ACC112 (cell line): Measurements from ENCODE around the gene IQCM.

ENCODE experiments used
- H2AFZ ChIP-seq: fragments of 200-600 bp; sonication (generic); one replicate; pipeline ENCODE4 v1.6.0; 2017; ENCODE audit warnings: antibody characterized with exemption, low read length; ENCODE audit not compliant: unreplicated experiment
- H3K27ac ChIP-seq: fragments of 200-600 bp; sonication (generic); 2 replicates; pipeline ENCODE4 v1.5.1; 2014; ENCODE audit warnings: low read depth, mild to moderate bottlenecking, antibody characterized with exemption, low read length, moderate library complexity
- H3K27me3 ChIP-seq: fragments of 200-600 bp; sonication (generic); 2 replicates; pipeline ENCODE4 v1.6.1; 2014; ENCODE audit warnings: mild to moderate bottlenecking, antibody characterized with exemption, low read length, moderate library complexity, mixed read lengths; ENCODE audit not compliant: insufficient read depth
- H3K36me3 ChIP-seq: fragments of 200-600 bp; sonication (generic); 2 replicates; pipeline ENCODE4 v1.6.1; 2016; ENCODE audit warnings: mild to moderate bottlenecking, antibody characterized with exemption, low read length, moderate library complexity, mixed read lengths; ENCODE audit not compliant: insufficient read depth
- H3K4me1 ChIP-seq: fragments of 200-600 bp; sonication (generic); one replicate; pipeline ENCODE4 v1.6.1; 2016; ENCODE audit warnings: low read length, mixed read lengths; ENCODE audit not compliant: insufficient read depth, unreplicated experiment, control insufficient read depth
- H3K4me3 ChIP-seq: fragments of 200-600 bp; sonication (generic); 2 replicates; pipeline ENCODE4 v1.5.1; 2014; ENCODE audit warnings: mild to moderate bottlenecking, low read depth, low read length
- H3K79me2 ChIP-seq: fragments of 200-600 bp; sonication (generic); one replicate; pipeline ENCODE4 v1.6.0; 2016; ENCODE audit warnings: low read length; ENCODE audit not compliant: control insufficient read depth, unreplicated experiment, insufficient read depth

The IQCM gene

DNA sequence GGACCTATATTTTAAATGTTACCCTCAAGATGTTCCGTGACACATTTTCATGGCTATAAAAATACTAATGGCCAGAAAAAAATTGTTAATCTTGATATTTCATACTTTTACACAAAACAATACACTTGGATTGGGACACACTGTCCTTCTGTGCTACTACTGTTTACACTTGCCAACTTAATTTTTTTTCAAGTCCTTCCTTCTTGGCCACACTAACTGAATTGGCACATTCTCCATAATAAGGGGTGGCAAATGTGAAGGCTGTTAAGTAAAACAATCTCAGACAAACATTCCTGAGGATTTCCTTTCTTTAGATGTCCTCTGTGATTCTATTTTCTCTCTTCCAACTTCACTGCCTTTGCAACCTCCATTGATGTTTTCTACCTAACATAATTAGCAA, 225.8 kb downstream of the IQCM start:
- Histone ChIP-seq H3K27me3 (no peaks in the 10 kb centered on the region), H3K4me1 (no peaks in the 10 kb centered on the region), H3K27ac (no peak overlapping the region), H2AFZ (no peak overlapping the region), H3K36me3 (no peaks in the 10 kb centered on the region), H3K4me3 (no peak overlapping the region), H3K79me2 (no peaks in the 10 kb centered on the region)

- Histone ChIP-seq H3K36me3 (no peaks in the 10 kb centered on the region), H3K27me3 (no peaks in the 10 kb centered on the region), H2AFZ (no peak overlapping the region), H3K4me1 (no peaks in the 10 kb centered on the region), H3K27ac (no peak overlapping the region), H3K4me3 (no peak overlapping the region), H3K79me2 (no peaks in the 10 kb centered on the region)
Observed at GRCh38 chr4:149584722-149585121, 230.9 kb downstream of the IQCM start.

DNA sequence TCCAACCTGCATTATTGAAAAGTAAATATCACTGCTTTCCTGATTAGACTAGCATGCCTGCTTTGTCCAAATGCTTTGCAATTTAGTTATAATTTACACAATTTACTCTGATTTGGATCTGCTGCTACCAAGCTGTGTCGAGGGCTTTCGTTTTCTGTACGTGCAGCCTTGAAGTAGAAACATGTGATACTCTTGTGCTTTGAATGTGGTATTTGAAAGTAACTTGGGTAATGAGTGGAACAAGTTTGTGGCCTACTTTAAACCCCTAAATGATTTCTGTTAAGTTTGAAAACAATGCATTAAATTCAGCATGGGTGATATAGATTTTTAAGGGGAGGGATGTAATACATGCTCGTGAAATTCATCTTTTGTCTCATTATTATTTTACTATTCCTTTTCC, 240.7 kb downstream of the IQCM start:
- H3K4me3 ChIP-seq = no peak overlapping the region
- no peak overlapping the region for H2AFZ ChIP-seq
- no peaks in the 10 kb centered on the region for H3K27me3 ChIP-seq
- H3K79me2 ChIP-seq = no peaks in the 10 kb centered on the region
- no peaks in the 10 kb centered on the region for H3K36me3 ChIP-seq
- H3K27ac ChIP-seq = no peak overlapping the region
- H3K4me1 ChIP-seq = no peaks in the 10 kb centered on the region

DNA sequence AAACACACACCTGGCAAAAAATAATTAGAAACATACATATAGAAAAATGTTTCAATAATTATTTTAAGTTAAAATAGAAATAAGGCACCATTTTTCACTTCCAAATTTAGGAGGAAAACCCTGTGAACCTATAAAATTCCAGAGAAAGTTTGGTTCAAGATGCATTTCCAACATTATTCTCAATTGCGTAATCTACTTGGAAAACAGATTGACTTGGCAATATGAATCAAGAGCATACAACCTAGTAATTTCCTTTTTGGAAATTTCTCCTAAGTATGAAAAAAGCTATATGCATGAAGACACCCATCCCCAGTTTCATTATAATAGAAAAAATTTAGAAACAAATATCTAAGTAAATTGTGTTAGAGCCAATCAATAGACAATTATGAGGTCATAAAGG, 242.9 kb downstream of the IQCM start:
- H3K4me3 ChIP-seq = no peak overlapping the region
- H3K79me2 ChIP-seq = no peaks in the 10 kb centered on the region
- no peak overlapping the region for H3K27ac ChIP-seq
- no peaks in the 10 kb centered on the region for H3K4me1 ChIP-seq
- H3K27me3 ChIP-seq = no peaks in the 10 kb centered on the region
- H2AFZ ChIP-seq = no peak overlapping the region
- no peaks in the 10 kb centered on the region for H3K36me3 ChIP-seq

- no peak overlapping the region for H3K4me3 ChIP-seq
- no peaks in the 10 kb centered on the region for H3K27me3 ChIP-seq
- H3K36me3 ChIP-seq = no peaks in the 10 kb centered on the region
- no peaks in the 10 kb centered on the region for H3K79me2 ChIP-seq
- H3K27ac ChIP-seq = no peak overlapping the region
- no peak overlapping the region for H2AFZ ChIP-seq
- H3K4me1 ChIP-seq = no peaks in the 10 kb centered on the region
Observed at GRCh38 chr4:149555799-149556198, 259.8 kb downstream of the IQCM start.

GRCh38 chr4:149555146-149555545, 260.5 kb downstream of the IQCM start:
- H3K36me3 ChIP-seq = no peaks in the 10 kb centered on the region
- no peaks in the 10 kb centered on the region for H3K79me2 ChIP-seq
- no peak overlapping the region for H3K27ac ChIP-seq
- no peaks in the 10 kb centered on the region for H3K4me1 ChIP-seq
- H2AFZ ChIP-seq = no peak overlapping the region
- no peaks in the 10 kb centered on the region for H3K27me3 ChIP-seq
- no peak overlapping the region for H3K4me3 ChIP-seq

DNA sequence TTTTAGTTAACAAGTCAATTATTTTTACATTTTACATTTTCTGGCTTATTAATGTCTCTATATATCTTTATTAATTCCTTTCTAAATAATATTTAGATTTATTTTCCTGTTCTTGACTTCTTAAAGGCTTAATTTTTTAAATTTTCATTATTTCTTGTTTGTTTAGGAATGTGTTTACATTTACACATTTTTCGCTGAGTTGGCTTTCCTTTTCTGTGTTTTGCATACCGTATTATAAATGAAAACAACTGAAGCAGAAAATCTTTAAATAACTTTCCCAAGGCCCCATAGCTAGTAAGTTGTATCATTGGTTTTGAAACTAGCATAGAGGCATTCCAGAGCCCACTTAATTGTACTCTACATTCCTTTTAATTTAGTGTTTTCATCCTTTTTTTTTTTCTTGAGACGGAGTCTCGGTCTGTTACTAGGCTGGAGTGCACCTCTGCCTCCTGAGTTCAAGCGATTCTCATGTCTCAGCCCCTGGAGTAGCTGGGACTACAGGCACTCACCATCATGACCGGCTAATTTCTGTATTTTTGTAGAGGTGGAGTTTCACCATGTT, 261.6 kb downstream of the IQCM start:
- H3K36me3 ChIP-seq = no peaks in the 10 kb centered on the region
- H3K79me2 ChIP-seq = no peaks in the 10 kb centered on the region
- H2AFZ ChIP-seq = no peak overlapping the region
- H3K4me1 ChIP-seq = no peaks in the 10 kb centered on the region
- no peak overlapping the region for H3K4me3 ChIP-seq
- H3K27ac ChIP-seq = no peak overlapping the region
- H3K27me3 ChIP-seq = no peaks in the 10 kb centered on the region

DNA sequence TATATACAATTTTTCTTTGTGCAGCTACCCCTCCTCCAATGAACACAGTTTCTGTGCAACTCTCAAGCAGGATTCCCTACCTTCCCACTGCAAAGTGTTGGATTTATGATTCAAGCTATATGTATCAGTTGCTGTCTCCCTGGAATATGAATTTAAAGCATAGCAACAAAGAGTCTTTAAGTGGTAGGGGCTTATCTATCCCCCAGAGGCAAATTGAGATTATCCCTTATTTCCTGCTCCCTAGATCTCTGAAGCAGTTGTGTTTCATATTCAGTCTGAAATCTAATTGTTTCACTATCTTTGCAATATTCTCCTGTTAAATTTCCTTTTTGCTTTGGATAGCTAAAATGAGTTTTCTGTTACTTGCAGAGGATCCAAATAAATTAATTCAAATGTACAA, 263.0 kb downstream of the IQCM start:
- Histone ChIP-seq H3K4me3 (no peak overlapping the region), H3K4me1 (no peaks in the 10 kb centered on the region), H3K27ac (no peak overlapping the region), H3K27me3 (no peaks in the 10 kb centered on the region), H3K79me2 (no peaks in the 10 kb centered on the region), H3K36me3 (no peaks in the 10 kb centered on the region), H2AFZ (no peak overlapping the region)

GRCh38 chr4:149549911-149550310, 265.7 kb downstream of the IQCM start:
- H3K27ac ChIP-seq = no peak overlapping the region

GRCh38 chr4:149534779-149535178, 280.9 kb downstream of the IQCM start:
- Histone ChIP-seq H2AFZ (no peak overlapping the region), H3K4me3 (no peak overlapping the region), H3K27me3 (no peaks in the 10 kb centered on the region), H3K36me3 (no peaks in the 10 kb centered on the region), H3K79me2 (no peaks in the 10 kb centered on the region), H3K4me1 (peaks cover 9% of the 10 kb centered on the region), H3K27ac (no peak overlapping the region)

More at GRCh38 chr4:149549911-149550310, 265.7 kb downstream of the IQCM start:
- no peaks in the 10 kb centered on the region for H3K27me3 ChIP-seq
- H3K4me1 ChIP-seq = no peaks in the 10 kb centered on the region
- no peak overlapping the region for H2AFZ ChIP-seq
- no peaks in the 10 kb centered on the region for H3K36me3 ChIP-seq
- no peak overlapping the region for H3K4me3 ChIP-seq
- no peaks in the 10 kb centered on the region for H3K79me2 ChIP-seq

GRCh38 chr4:149531861-149532260, 283.8 kb downstream of the IQCM start:
- peaks cover 9% of the 10 kb centered on the region for H3K4me1 ChIP-seq
- no peak overlapping the region for H3K4me3 ChIP-seq
- H3K27ac ChIP-seq = no peak overlapping the region
- H3K79me2 ChIP-seq = no peaks in the 10 kb centered on the region
- no peaks in the 10 kb centered on the region for H3K36me3 ChIP-seq
- H2AFZ ChIP-seq = no peak overlapping the region
- H3K27me3 ChIP-seq = no peaks in the 10 kb centered on the region
